Dermis lymphatic vessel endothelial cell (primary cell): ENCODE results near the gene ZNF609. TPM values are rescaled to one million over a fixed set of nuclear protein-coding genes. Genes with fewer than 3 reads are reported as not detected.

ENCODE experiments used
- total RNA-seq: library from RNA; depleted of rRNA; stranded (reverse); fragments of >200 nt; gene quantifications from 2 replicates; pipeline ENCODE4 v1.2.1, GENCODE V29; 2014

The ZNF609 gene
- total RNA-seq: 15.3 and 16.8 TPM in 2 replicates

DNA sequence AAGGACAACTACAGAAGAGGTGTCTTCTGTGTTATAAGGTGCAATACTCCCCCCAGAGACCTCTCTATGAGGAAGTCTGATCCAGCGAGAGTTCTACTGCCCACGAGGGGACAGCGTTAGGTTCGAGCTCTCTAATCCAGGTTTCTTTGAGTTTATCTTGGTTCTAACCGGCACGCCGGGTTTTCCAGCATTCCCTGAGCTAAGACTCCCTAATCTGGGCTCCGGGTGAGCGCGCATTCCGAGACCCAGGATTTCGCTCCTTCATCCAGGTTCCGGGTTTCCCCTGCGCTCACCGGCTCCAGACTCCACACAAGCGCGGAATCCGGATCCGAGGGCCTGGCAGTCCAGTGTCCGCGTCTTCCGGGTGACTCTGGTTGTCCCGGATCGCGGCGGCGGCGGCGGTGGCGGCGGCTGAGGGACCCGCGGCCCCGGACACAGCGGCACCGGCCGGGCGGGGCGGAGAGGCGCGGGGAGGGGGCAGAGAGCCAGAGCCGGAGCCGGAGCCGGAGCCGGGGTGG is at the start of gene ZNF609:
Gene ZNF609, plus strand, starts transcription at position 373 of the 518 bp plus-strand sequence. CDS start 38,842 bp downstream, outside the sequence.

Other genes starting within 250 kb of the ZNF609 start
- 17.4 and 25.2 TPM in 2 replicates for gene CSNK1G1, start 104.4 kb upstream of the ZNF609 start, total RNA-seq
- gene PCLAF, start 79.1 kb upstream of the ZNF609 start, total RNA-seq: 11.7 and 28.6 TPM in 2 replicates
- 11.4 and 12.9 TPM in 2 replicates for gene TRIP4, start 72.7 kb upstream of the ZNF609 start, total RNA-seq